Kasumi-1 (cell line): ENCODE results near the gene COPB2.

Experiments used
- DNase-seq, 2 experiments: peaks; one replicate each; lab custom pipeline; 2025; lab: John Stamatoyannopoulos, UW

COPB2 gene

GRCh38 chr3:139327861-139328260, 61.6 kb downstream of the COPB2 start:
- DNase-seq: peak in 1 of 2 experiments; percentile 10

- DNase-seq: no peak
Observed at GRCh38 chr3:139327231-139327630, 62.2 kb downstream of the COPB2 start.

DNA sequence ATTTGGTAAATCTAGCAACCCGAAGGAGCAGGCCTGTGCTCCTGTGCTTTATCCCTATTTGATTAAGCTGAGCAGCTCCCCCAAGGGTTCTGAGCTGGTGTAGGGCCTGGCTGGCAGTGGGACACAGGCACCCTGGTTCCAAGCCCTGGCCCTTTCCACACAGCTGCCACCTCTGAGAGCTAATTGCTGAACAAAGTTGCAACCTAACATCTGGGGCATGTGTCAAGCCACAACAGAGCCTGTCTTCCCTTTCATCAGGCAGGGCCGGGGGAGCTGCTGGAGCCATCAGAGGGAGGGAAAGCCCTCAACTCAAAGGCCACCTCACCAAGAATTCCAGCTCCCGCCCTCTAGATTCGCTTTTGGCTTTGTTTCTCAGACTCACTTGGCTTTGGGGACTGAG, 62.7 kb downstream of the COPB2 start:
- no peak for DNase-seq

DNA sequence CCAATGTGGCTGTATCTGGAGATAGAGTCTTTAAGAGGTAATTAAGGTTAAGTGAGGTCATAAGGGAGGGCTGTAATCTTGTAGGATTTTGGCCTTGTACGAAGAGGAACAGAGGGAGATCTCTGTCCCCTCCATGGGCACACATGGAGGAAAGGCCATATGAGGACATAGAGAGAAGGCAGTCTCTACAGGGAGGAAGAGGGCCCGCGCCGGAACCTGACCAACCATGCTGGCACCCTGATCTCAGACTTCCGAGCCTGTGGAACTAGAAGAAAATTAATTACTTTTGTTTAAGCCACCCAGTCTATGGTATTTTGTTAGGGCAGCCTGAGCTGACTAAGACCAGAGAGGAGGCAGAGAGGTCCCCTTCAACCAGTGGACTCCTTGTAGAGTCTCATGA, 63.3 kb downstream of the COPB2 start:
- DNase-seq: no peak

DNA sequence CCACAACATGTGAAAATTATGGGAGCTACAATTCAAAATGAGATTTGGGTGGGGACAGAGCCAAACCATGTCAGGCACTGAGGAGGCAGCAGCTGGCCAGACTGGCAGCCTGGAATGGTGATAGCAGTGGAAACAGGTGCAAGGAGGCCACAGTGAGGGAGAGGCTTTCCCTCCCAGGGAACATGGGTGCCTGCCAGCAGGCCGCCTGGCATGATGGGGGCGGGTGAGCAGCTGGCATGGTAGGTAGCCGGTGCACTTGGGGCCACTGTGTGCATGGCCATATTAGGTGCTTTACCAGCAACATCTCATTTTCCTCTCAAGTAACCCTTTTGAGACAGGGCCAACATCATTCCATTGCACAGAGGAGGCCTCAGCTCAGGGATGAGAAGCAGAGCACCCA, 63.9 kb downstream of the COPB2 start:
- no peak for DNase-seq

DNA sequence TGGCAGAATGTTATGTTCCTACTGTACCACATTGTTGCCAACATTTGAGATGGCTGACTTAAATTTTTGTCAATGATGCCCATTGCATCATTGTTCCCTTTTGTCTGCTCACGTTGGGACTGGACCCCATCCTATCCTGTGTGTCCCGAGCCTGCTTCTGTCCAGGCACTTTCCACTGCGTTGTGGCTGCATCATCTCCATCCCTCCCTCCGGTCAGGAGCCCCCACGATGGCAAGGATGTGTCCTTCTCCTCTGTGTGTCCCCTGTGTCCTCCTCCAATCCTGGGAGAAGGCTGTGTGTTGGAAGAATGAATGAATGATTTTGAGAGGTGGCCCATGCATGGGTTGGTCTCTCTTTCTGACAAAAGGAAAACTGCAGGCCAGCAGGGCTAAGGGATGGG, 65.0 kb downstream of the COPB2 start:
- no peak for DNase-seq

DNA sequence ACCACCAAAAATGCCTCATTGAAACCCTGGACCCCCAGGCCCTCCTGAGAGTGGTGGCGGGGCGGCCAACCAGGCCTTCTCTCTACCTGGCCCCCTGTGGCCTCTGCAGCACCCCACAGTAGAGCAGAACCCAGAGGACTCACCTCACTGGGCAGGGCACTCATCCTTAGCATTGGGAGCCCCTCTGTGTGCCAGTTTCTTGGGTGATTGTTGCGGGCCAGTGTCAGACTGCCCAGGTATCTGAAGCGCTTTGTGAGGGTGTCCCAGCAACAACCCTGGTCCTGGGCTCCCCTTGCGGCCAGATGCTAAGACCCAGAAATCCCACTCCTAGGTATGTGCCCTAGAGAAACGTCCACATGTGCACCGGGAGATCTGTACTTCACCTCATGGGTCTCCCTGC, 66.3 kb downstream of the COPB2 start:
- no peak for DNase-seq

DNA sequence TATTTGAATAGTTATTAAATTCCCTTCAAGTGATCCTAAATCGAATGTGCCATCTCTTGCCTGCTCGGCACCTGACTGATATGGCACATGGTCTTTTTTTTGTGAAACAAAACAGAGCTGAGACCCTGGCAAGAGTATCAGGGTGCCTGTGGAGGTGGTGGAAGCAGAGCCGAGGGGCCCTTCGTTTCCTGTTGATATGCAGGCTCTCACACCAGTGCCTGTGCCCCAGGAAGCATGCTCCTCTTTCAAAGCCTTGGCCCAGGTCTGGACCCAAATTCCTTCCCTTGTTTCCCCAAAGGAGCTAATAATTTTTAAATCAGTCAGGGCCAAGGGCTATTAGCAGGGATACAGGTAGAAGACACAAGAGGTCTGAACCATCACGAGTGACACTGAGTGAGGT, 67.1 kb downstream of the COPB2 start:
- no peak for DNase-seq

- no peak for DNase-seq
Observed at GRCh38 chr3:139320551-139321309, 68.7 kb downstream of the COPB2 start.

DNA sequence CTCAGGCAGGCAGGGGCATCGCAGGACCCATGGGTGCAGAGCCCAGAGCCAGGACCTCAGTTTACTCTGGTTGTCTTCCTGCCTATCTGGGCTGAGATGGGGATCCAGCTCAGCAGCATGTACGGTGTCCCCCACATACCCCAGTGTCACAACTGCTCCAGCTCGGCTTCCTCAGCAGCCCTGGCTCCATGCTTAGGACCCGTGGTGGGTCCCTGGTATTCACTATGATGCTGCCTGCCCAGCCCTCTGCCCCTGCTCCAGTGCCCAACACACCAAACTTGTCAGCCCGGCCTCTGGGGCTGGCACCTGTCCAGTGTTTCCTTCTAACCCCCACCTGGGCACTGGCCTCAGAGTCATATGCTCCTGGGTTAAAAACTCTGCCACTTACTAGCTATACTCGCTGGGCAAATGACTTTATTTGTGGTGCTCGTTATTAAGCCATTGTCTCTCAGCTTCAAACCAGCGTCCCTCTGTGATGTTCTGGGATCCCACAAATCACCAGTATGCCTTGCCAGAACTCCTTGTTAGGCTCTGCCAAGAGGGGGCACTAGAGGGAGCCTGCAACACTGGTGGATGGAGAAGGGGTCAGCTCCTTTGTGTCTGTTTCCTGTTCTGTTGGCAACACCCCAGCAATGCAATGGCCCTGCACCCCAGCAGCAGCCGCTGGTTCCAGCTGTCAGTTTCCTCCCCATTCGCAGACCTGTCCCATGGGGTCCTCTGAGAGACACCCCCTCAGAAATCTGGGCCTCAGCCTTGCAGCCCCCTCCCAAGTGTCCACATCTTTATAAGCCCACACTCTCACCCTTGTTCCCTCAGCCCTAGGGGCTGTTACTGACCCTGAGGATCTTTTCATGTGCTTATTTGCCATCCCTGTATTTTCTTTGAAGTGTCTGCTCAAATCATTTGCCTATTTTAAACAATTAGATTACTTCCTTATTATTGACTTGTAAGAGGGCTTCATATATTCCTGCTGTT, 69.7 kb downstream of the COPB2 start:
- peak in 1 of 2 experiments; percentile 13 for DNase-seq

DNA sequence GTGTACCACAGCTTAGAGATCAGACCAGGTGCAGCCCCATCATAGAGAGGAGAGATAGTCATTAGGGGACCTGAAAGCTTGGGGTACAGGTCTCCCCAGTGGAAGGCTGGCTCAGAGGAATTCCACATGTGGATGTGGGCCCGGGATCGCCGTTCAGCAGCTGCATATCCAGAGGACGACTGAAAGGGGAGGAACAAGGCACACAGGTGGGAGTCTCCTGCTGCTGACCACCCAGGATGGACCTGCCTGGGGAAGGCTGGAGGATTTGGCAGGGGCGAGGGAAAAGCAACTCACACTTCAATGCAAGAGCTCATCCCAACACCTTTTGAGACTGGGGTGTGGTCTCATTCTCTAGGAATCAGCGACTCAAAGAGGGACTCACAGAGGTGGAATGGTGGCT, 70.6 kb downstream of the COPB2 start:
- DNase-seq: no peak

DNA sequence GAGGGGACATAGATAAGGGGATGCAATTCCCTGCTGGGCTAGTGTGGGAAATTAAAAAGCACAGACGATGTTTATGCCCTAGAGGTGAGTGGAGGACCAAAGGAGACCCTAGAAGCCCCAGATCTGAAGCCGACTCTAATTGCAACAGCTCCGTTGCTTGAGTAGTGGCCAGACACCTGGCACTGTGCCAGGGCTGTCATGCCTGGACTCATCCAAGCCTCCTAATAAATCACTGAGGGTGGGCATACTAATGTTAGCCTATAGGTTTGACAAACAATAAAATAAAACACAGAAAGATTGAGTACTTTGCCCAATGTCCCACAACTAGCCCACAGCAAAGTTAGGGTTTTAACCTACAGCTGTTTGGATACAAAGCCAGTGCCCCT, 71.0 kb downstream of the COPB2 start:
- DNase-seq: no peak

GRCh38 chr3:139317660-139318430, 71.6 kb downstream of the COPB2 start:
- DNase-seq: no peak

GRCh38 chr3:139317215-139317614, 72.2 kb downstream of the COPB2 start:
- DNase-seq: no peak

DNA sequence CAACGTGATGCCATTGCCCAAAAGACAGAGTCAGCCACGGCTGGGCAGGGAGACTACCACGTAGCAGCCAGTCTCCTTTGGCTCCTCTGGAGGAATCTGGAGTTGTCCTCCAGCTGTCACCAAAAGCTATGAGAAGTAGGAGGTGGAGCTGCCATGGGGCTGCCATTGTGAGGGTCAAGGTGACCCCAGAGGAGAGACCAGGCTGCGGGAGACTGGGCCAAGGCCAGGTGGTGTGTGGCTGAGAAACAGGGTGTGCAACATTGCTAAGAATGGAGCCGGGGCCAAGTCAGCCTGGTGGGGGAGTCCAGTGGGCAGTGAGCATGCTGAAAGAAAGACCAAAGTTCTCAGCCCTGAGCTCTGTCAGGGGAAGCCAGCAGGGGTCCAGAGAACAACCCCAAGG, 75.5 kb downstream of the COPB2 start:
- DNase-seq: no peak

- DNase-seq: no peak
Observed at GRCh38 chr3:139312959-139313358, 76.5 kb downstream of the COPB2 start.

GRCh38 chr3:139312416-139312815, 77.0 kb downstream of the COPB2 start:
- DNase-seq: no peak

DNA sequence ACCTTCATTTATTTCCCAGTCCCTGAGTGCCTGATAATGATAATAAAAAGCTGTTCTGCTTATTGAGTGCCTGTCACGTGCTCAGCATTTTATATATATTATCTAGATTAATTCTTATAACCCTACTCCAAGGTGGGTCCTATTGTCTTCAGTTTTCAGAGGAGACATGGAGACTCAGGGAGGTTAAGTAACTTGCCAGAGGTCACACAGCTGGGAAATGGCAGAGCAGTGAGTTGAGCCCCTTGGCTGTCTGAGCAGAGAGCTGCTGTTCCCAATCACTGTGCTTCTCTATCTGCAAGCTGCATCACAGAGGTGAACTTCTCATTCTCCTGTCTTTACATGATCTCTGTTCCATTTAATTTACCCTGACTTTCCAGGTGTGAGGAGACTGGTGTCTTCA, 77.9 kb downstream of the COPB2 start:
- DNase-seq: no peak

GRCh38 chr3:139310474-139310933, 78.9 kb downstream of the COPB2 start:
- DNase-seq: no peak

DNA sequence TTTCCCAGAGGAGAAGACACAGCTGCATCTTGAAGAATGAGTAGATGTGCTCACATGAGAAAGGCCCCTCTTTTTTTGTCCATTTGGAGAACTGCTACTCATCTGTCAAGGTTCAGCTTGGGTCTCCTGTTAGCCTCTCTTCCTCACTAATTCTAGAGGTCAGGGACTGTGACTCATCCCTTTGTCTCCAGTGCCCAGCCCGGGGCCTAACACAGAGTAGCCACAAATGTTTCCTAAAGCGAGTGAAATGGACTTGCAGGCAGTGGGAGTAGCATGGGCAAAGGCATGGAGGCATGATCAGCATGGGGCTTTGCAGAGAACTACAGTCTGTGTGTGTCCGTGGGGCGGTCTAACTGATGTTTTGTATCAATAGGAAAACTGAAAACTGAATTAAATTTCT, 79.6 kb downstream of the COPB2 start:
- DNase-seq: no peak

DNA sequence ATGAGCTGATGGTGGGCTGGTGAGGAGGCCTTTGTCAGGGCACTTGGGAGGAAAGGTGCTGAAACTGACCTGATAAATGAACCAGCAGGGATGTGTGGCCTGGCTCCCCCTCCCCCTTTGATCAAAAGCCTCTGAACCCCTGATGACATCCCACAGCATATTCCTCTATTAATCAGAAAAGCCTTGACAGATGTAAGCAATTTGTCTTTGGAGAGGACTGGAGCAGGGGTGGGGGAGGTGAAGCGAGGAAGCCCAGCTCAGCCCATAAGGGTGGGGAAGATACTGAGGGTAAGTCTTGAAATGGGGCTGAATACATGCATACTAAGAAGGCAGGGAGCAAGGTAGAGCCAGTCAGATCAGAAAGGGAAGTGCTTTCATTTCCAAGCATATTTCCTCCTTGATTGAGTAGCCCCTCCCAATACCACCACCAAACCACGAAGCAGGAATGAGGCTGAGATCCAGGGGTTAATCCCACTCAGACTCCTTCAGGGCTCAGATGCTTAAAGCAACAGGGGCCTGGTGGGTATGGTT, 80.3 kb downstream of the COPB2 start:
- DNase-seq: no peak

DNA sequence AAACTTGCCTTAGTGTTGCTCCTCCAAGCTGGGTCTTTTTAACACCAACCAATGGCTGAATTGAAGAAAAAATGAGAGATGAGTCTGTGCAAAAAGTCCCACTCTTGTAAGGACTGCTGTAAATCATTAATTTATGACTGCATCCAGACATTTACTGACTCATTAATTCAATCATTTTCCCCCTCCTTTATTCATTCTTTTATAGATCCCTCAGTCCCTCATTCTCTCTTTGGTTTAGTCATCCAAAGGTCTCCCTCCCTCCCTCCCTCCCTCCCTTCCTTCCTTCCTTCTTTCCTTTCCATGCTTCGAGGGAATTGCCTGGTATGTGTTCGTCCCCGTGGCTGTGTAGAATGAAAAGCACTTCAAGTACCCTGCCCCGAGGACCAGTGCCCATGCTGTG, 80.9 kb downstream of the COPB2 start:
- no peak for DNase-seq
